A549 (cell line): Measurements from ENCODE around the gene LIMCH1.
"Not testable (repeated sequence)": the region's sequence is repeated elsewhere in the genome, so short reads cannot be mapped to it uniquely, and the experiment has no call there.

Experiments
- CTCF ChIP-seq: fragments of >200 bp; sonication (Bioruptor Twin); formaldehyde crosslinking; IDR thresholded peaks from 3 replicates; pipeline ENCODE4 v1.5.1; 2016
- GATA3 ChIP-seq: IDR thresholded peaks from 2 replicates; pipeline ENCODE4 v1.6.1; 2012; ENCODE audit warnings: borderline replicate concordance
- POLR2A ChIP-seq: IDR thresholded peaks from 2 replicates; pipeline ENCODE4 v1.6.1; 2012; ENCODE audit warnings: mild to moderate bottlenecking, low read length
- POLR2AphosphoS2 ChIP-seq: conservative IDR thresholded peaks from 2 replicates; pipeline ENCODE4 v1.6.1; 2012; ENCODE audit warnings: low read length, improper control_type of control experiment, inconsistent platforms
- SMC3 ChIP-seq: fragments of >200 bp; sonication (Bioruptor Twin); formaldehyde crosslinking; IDR thresholded peaks from 3 replicates; pipeline ENCODE4 v1.6.1; 2018; ENCODE audit warnings: inconsistent platforms

- not testable (repeated sequence) for TF ChIP-seq POLR2A, CTCF, POLR2AphosphoS2, SMC3, GATA3
Observed at GRCh38 chr4:41737491-41737890, 199.5 kb downstream of the LIMCH1 start.
